A172 (cell line): ENCODE measurements around the gene TIGD7. TPM values are rescaled to one million over a fixed set of nuclear protein-coding genes. Genes with fewer than 3 reads are reported as not detected.
"Not testable (repeated sequence)": the region's sequence is repeated elsewhere in the genome, so short reads cannot be mapped to it uniquely, and the experiment has no call there.

Experiments used
- DNase-seq: peaks from one replicate; pipeline ENCODE4 v3.0.0-alpha.2; 2015; ENCODE audit warnings: low spot score
- total RNA-seq: library from RNA; depleted of rRNA; stranded (reverse); fragments of >200 nt; shearing (Covaris generic); gene quantifications from 2 replicates; pipeline ENCODE4 v1.2.3, GENCODE V29; 2014

The TIGD7 gene
- total RNA-seq, 1 experiment from 2014 or later, result 11.0 TPM

- no peak for DNase-seq
These were observed 23.0 kb downstream of the TIGD7 start for GRCh38 chr16:3282103-3282729.

- no peak for DNase-seq
These were observed 23.9 kb downstream of the TIGD7 start for GRCh38 chr16:3281222-3281820.

GRCh38 chr16:3276679-3277078 lies 28.6 kb downstream of the TIGD7 start:
- DNase-seq, result no peak

- DNase-seq, result no peak
These were observed 30.3 kb downstream of the TIGD7 start for GRCh38 chr16:3274947-3275346.

GRCh38 chr16:3274490-3274889 lies 30.7 kb downstream of the TIGD7 start:
- peak; percentile 82 for DNase-seq

GRCh38 chr16:3271281-3271680 lies 33.9 kb downstream of the TIGD7 start:
- not testable (repeated sequence) for DNase-seq

- DNase-seq, result not testable (repeated sequence)
These were observed 34.5 kb downstream of the TIGD7 start for GRCh38 chr16:3270718-3271117.

GRCh38 chr16:3268294-3268693 lies 36.9 kb downstream of the TIGD7 start:
- no peak for DNase-seq

- peak; percentile 57 for DNase-seq
These were observed 38.2 kb downstream of the TIGD7 start for GRCh38 chr16:3266873-3267537.

- DNase-seq, result peak; percentile 96
These were observed 40.8 kb downstream of the TIGD7 start for GRCh38 chr16:3264137-3265036.

- no peak for DNase-seq
These were observed 42.7 kb downstream of the TIGD7 start for GRCh38 chr16:3262517-3262916.

- DNase-seq, result no peak
These were observed 45.4 kb downstream of the TIGD7 start for GRCh38 chr16:3259836-3260235.

GRCh38 chr16:3256866-3257465 lies 48.3 kb downstream of the TIGD7 start:
- DNase-seq, result peak; percentile 18

- DNase-seq, result no peak
These were observed 48.9 kb downstream of the TIGD7 start, which contains the start of gene MEFV for GRCh38 chr16:3256146-3256865. TSS of gene MEFV (minus strand) at chr16:3256633. CDS start at chr16:3256587, 46 bp downstream.

- no peak for DNase-seq
These were observed 50.9 kb downstream of the TIGD7 start for GRCh38 chr16:3254309-3254708.

- no peak for DNase-seq
These were observed 52.3 kb downstream of the TIGD7 start for GRCh38 chr16:3252967-3253366.

- DNase-seq, result no peak
These were observed 55.8 kb downstream of the TIGD7 start for GRCh38 chr16:3249451-3249850.

GRCh38 chr16:3249020-3249419 lies 56.2 kb downstream of the TIGD7 start:
- no peak for DNase-seq
